Activated naive CD8-positive, alpha-beta T cell (primary cell): ENCODE data around the gene FAM83C.

ENCODE experiments used
- H3K27ac Mint-ChIP-seq: one replicate; pipeline ENCODE4 v1.8.0; 2021; ENCODE audit warnings: mixed read lengths
- H3K27me3 Mint-ChIP-seq: one replicate; pipeline ENCODE4 v1.8.0; 2021; ENCODE audit warnings: mixed read lengths
- H3K36me3 Mint-ChIP-seq: one replicate; pipeline ENCODE4 v1.8.0; 2021; ENCODE audit warnings: mixed read lengths
- H3K4me1 Mint-ChIP-seq: one replicate; pipeline ENCODE4 v1.8.0; 2021; ENCODE audit warnings: low read depth, mixed read lengths
- H3K4me3 Mint-ChIP-seq: one replicate; pipeline ENCODE4 v1.8.0; 2021; ENCODE audit warnings: mild to moderate bottlenecking, mixed read lengths
- H3K9me3 Mint-ChIP-seq: one replicate; pipeline ENCODE4 v1.8.0; 2021; ENCODE audit warnings: low read depth, mixed read lengths

FAM83C gene

GRCh38 chr20:35285806-35286076 is 6.5 kb downstream of the FAM83C start:
- peaks cover 6% of the 10 kb centered on the region for H3K36me3 Mint-ChIP-seq
- peaks cover 27% of the 10 kb centered on the region for H3K4me1 Mint-ChIP-seq
- H3K9me3 Mint-ChIP-seq: no peaks in the 10 kb centered on the region
- H3K4me3 Mint-ChIP-seq: peak overlapping the region; percentile 93
- no peaks in the 10 kb centered on the region for H3K27me3 Mint-ChIP-seq
- peak overlapping the region; percentile 96 for H3K27ac Mint-ChIP-seq

GRCh38 chr20:35284992-35285805 is 7.0 kb downstream of the FAM83C start:
- H3K9me3 Mint-ChIP-seq: no peaks in the 10 kb centered on the region
- H3K27me3 Mint-ChIP-seq: no peaks in the 10 kb centered on the region
- H3K36me3 Mint-ChIP-seq: peaks cover 7% of the 10 kb centered on the region
- H3K4me3 Mint-ChIP-seq: peak overlapping the region; percentile 93
- peak overlapping the region; percentile 96 for H3K27ac Mint-ChIP-seq
- peaks cover 29% of the 10 kb centered on the region for H3K4me1 Mint-ChIP-seq

- Mint-ChIP-seq H3K36me3 (peaks cover 13% of the 10 kb centered on the region), H3K4me1 (peaks cover 33% of the 10 kb centered on the region), H3K27me3 (no peaks in the 10 kb centered on the region), H3K27ac (peak within 1 kb of the TSS; percentile 96), H3K4me3 (peak within 1 kb of the TSS; percentile 93), H3K9me3 (no peaks in the 10 kb centered on the region)
Observed at GRCh38 chr20:35284267-35284991, 7.8 kb downstream of the FAM83C start, which contains the start of gene EIF6. Gene EIF6, minus strand, starts transcription at chr20:35284772. Its CDS starts 285 bp downstream, at chr20:35284487.

- peaks cover 13% of the 10 kb centered on the region for H3K36me3 Mint-ChIP-seq
- H3K27ac Mint-ChIP-seq: peak overlapping the region; percentile 96
- H3K4me3 Mint-ChIP-seq: peak overlapping the region; percentile 93
- peaks cover 35% of the 10 kb centered on the region for H3K4me1 Mint-ChIP-seq
- H3K9me3 Mint-ChIP-seq: no peaks in the 10 kb centered on the region
- no peaks in the 10 kb centered on the region for H3K27me3 Mint-ChIP-seq
Observed at GRCh38 chr20:35283441-35284266, 8.6 kb downstream of the FAM83C start.

GRCh38 chr20:35281506-35282101 is 10.6 kb downstream of the FAM83C start:
- Mint-ChIP-seq H3K27ac (no peak overlapping the region), H3K9me3 (no peaks in the 10 kb centered on the region), H3K4me1 (peaks cover 46% of the 10 kb centered on the region), H3K27me3 (no peaks in the 10 kb centered on the region), H3K36me3 (peaks cover 16% of the 10 kb centered on the region), H3K4me3 (peak overlapping the region; percentile 15)

GRCh38 chr20:35280523-35280922 is 11.7 kb downstream of the FAM83C start:
- Mint-ChIP-seq H3K4me3 (no peak overlapping the region), H3K27ac (no peak overlapping the region), H3K9me3 (no peaks in the 10 kb centered on the region), H3K27me3 (no peaks in the 10 kb centered on the region), H3K36me3 (peaks cover 16% of the 10 kb centered on the region), H3K4me1 (peaks cover 45% of the 10 kb centered on the region)

- Mint-ChIP-seq H3K4me1 (peaks cover 39% of the 10 kb centered on the region), H3K27ac (peak overlapping the region; percentile 46), H3K4me3 (no peak overlapping the region), H3K36me3 (peaks cover 16% of the 10 kb centered on the region), H3K9me3 (no peaks in the 10 kb centered on the region), H3K27me3 (no peaks in the 10 kb centered on the region)
Observed at GRCh38 chr20:35279533-35280174, 12.6 kb downstream of the FAM83C start.

- Mint-ChIP-seq H3K27ac (peak overlapping the region; percentile 72), H3K4me1 (peaks cover 39% of the 10 kb centered on the region), H3K36me3 (peaks cover 16% of the 10 kb centered on the region), H3K4me3 (peak overlapping the region; percentile 69), H3K27me3 (no peaks in the 10 kb centered on the region), H3K9me3 (no peaks in the 10 kb centered on the region)
Observed at GRCh38 chr20:35279040-35279439, 13.2 kb downstream of the FAM83C start.

- Mint-ChIP-seq H3K36me3 (peaks cover 14% of the 10 kb centered on the region), H3K4me1 (peaks cover 32% of the 10 kb centered on the region), H3K27me3 (no peaks in the 10 kb centered on the region), H3K9me3 (no peaks in the 10 kb centered on the region), H3K4me3 (peak within 1 kb of the TSS; percentile 98), H3K27ac (peak within 1 kb of the TSS; percentile 98)
Observed at GRCh38 chr20:35277531-35278395, 14.5 kb downstream of the FAM83C start, which contains the start of gene MMP24OS. Gene MMP24OS, minus strand, starts transcription at chr20:35278122. Its CDS starts 193 bp downstream, at chr20:35277929.

GRCh38 chr20:35277127-35277526 is 15.1 kb downstream of the FAM83C start:
- Mint-ChIP-seq H3K27ac (peak overlapping the region; percentile 98), H3K4me3 (peak overlapping the region; percentile 98), H3K36me3 (peaks cover 12% of the 10 kb centered on the region), H3K9me3 (no peaks in the 10 kb centered on the region), H3K4me1 (peaks cover 29% of the 10 kb centered on the region), H3K27me3 (no peaks in the 10 kb centered on the region)

- peaks cover 10% of the 10 kb centered on the region for H3K36me3 Mint-ChIP-seq
- H3K27me3 Mint-ChIP-seq: no peaks in the 10 kb centered on the region
- peak overlapping the region; percentile 98 for H3K27ac Mint-ChIP-seq
- peak overlapping the region; percentile 98 for H3K4me3 Mint-ChIP-seq
- H3K9me3 Mint-ChIP-seq: no peaks in the 10 kb centered on the region
- peaks cover 23% of the 10 kb centered on the region for H3K4me1 Mint-ChIP-seq
Observed at GRCh38 chr20:35276408-35276807, 15.8 kb downstream of the FAM83C start.

GRCh38 chr20:35275741-35276251 is 16.4 kb downstream of the FAM83C start:
- Mint-ChIP-seq H3K9me3 (no peaks in the 10 kb centered on the region), H3K4me1 (peaks cover 23% of the 10 kb centered on the region), H3K27me3 (no peaks in the 10 kb centered on the region), H3K36me3 (peaks cover 10% of the 10 kb centered on the region), H3K27ac (no peak overlapping the region), H3K4me3 (peak overlapping the region; percentile 56)
